ENCODE data around the gene FOXK1. TPM values are rescaled to one million over a fixed set of nuclear protein-coding genes. Genes with fewer than 3 reads are reported as not detected.
A peak's percentile ranks its signal among the peaks of the same experiment; 100 is the strongest.

The FOXK1 gene
- total and polyA plus RNA-seq, 2 of the 13 experiments (the other 11 are each of a cell fraction or from before 2014, with no cell fraction given): 4.6 to 8.8 TPM

DNA sequence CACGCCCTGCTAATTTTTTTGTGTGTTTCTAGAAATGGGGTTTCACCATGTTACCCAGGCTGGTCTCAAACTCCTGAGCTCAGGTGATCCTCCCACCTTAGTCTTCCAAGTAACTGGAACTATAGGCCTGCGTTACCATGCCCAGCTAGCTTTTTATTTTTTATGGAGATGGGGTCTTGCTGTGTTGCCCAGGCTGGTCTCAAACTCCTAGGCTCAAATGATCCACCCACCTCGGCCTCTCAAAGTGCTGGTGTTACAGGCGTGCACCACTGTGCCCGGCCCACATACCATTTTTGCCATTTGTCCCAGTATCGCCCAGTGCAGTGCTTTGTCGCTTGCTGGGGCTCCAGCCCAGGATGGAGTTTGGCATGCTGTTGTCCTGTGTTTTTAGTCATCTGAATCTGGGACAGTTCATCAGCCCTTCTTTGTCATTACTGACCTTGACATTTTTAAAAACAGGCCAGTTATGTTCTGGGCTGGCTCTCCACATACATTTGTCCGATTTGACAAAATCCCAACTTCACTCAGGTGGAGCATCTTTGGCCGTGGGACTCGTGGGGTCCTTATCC, 16.7 kb downstream of the FOXK1 start:
- ChIA-PET CTCF (ENCODE audit: low intra/inter-chr PET ratio, low total read pairs) (no interaction called here), POLR2A (no interaction called here)
- no peak overlapping the region for H3K4me3 ChIP-seq (replicated peaks in 1 of 3; ENCODE audit: insufficient read depth in 1 of 3, low read depth in 2 of 3, low read length in 3 of 3)
- in situ Hi-C loops (cut with HindIII; ENCODE audit: extremely low pct_ligation_motif_present, low pct_unique_long_range_greater_than_20kb): no loop called here
- ATAC-seq (no peak), FAIRE-seq (no peak), DNase-seq (ENCODE audit: low spot score) (no peak)
- H3K36me3 ChIP-seq (replicated peaks in 1 of 2; ENCODE audit: control insufficient read depth in 1 of 2, insufficient read depth in 2 of 2, low read length in 2 of 2): peaks cover 0 to 9% of the 10 kb centered on the region in 2 experiments; a peak in 1 of 5 replicates
- peaks cover 78% of the 10 kb centered on the region for H4K20me1 ChIP-seq (ENCODE audit: insufficient read depth, low read length)
- H3K27ac ChIP-seq (ENCODE audit: extremely low read length, insufficient read depth, low read length): no peak overlapping the region
- WGBS (ENCODE audit: low lambda C conversion rate): 95% methylated on average over 10 of the region's 10 CpGs
- no TSS peak for BruUV-seq (replicated peaks)
- H3K9me3 ChIP-seq (ENCODE audit: low read length): no peaks in the 10 kb centered on the region
- intact Hi-C loops (cut with micrococcal nuclease; ENCODE audit: unreplicated experiment): no loop called here
- peaks cover 44% of the 10 kb centered on the region for H3K4me1 ChIP-seq (ENCODE audit: insufficient read depth, low read length)
- TF ChIP-seq ZNF562 (CRISPR knock-in tag; IDR thresholded peaks at IDR 0.05; ENCODE audit: borderline replicate concordance): no peak
- TF ChIP-seq ZNF354B (CRISPR knock-in tag; IDR thresholded peaks at IDR 0.05): no peak
- 0 out of 2 replicates have a peak, but pooled peaks have one; percentile 15 for TF ChIP-seq ZMYM3 (CRISPR knock-in tag; IDR thresholded peaks at IDR 0.05)
- peak; percentile 88 for TF ChIP-seq ZNF121 (CRISPR knock-in tag; IDR thresholded peaks at IDR 0.05)
- no peak overlapping the region for H2AFZ ChIP-seq (ENCODE audit: low read length)
- no peaks in the 10 kb centered on the region for H3K27me3 ChIP-seq (ENCODE audit: control insufficient read depth in 1 of 2, insufficient read depth in 2 of 2, low read length in 2 of 2)
- no peak overlapping the region for H3K4me2 ChIP-seq (ENCODE audit: low read depth, low read length)
- H3K79me2 ChIP-seq (ENCODE audit: insufficient read depth, low read length): peaks cover 92% of the 10 kb centered on the region
- H3K9ac ChIP-seq (ENCODE audit: insufficient read depth, low read depth, low read length): no peak overlapping the region

DNA sequence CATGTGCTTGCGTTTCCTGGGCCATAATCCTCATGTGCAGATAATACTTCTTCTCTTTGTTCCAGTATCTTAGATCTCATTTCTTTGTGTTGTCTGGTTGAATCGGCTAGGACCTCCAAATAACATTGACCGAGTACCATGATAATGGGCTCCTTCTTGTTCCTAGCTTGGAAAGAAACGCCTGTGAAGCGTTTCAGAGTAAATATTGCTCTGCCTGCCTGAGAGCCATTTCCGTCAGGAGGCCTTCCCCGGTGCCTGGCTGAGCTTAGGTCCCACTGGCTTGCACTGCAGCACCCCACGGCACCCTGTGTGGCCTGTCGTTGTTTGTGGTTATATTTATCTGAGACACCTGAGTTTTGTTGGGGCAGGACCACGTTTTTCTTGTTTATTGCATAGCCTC, 17.7 kb downstream of the FOXK1 start:
- intact Hi-C loops (cut with micrococcal nuclease; ENCODE audit: unreplicated experiment): no loop called here
- BruUV-seq (replicated peaks): no TSS peak

More for the DNA sequence above, 17.7 kb downstream of the FOXK1 start:
- peaks cover 84% of the 10 kb centered on the region for H3K79me2 ChIP-seq (ENCODE audit: insufficient read depth, low read length)
- peak; percentile 54 for ATAC-seq
- no peak overlapping the region for H3K4me3 ChIP-seq (replicated peaks in 1 of 3; ENCODE audit: insufficient read depth in 1 of 3, low read depth in 2 of 3, low read length in 3 of 3)
- CTCF ChIA-PET (ENCODE audit: low intra/inter-chr PET ratio, low total read pairs): no interaction called here
- H3K9ac ChIP-seq (ENCODE audit: insufficient read depth, low read depth, low read length): no peak overlapping the region
- no peak for FAIRE-seq
- H2AFZ ChIP-seq (ENCODE audit: low read length): no peak overlapping the region
- peaks cover 33% of the 10 kb centered on the region for H3K4me1 ChIP-seq (ENCODE audit: insufficient read depth, low read length)
- H3K9me3 ChIP-seq (ENCODE audit: low read length): no peaks in the 10 kb centered on the region
- POLR2A ChIA-PET: no interaction called here
- H4K20me1 ChIP-seq (ENCODE audit: insufficient read depth, low read length): peaks cover 74% of the 10 kb centered on the region
- H3K27me3 ChIP-seq (ENCODE audit: control insufficient read depth in 1 of 2, insufficient read depth in 2 of 2, low read length in 2 of 2): no peaks in the 10 kb centered on the region
- no peak overlapping the region for H3K4me2 ChIP-seq (ENCODE audit: low read depth, low read length)
- peaks cover 0 to 5% of the 10 kb centered on the region in 2 experiments; a peak in 1 of 5 replicates for H3K36me3 ChIP-seq (replicated peaks in 1 of 2; ENCODE audit: control insufficient read depth in 1 of 2, insufficient read depth in 2 of 2, low read length in 2 of 2)
- H3K27ac ChIP-seq (ENCODE audit: extremely low read length, insufficient read depth, low read length): no peak overlapping the region
- in situ Hi-C loops (cut with HindIII; ENCODE audit: extremely low pct_ligation_motif_present, low pct_unique_long_range_greater_than_20kb): no loop called here
- TF ChIP-seq ZBTB38 (CRISPR knock-in tag; IDR thresholded peaks at IDR 0.05) (peak; percentile 63; the same call in 1 of the 2 replicates), ZC3H4 (CRISPR knock-in tag; IDR thresholded peaks at IDR 0.05; ENCODE audit: borderline replicate concordance) (no peak), CEBPB (IDR thresholded peaks at IDR 0.05; ENCODE audit: borderline replicate concordance, low read depth, low read length) (no peak), FOXA3 (CRISPR knock-in tag; IDR thresholded peaks at IDR 0.05) (0 out of 2 replicates have a peak, but pooled peaks have one; percentile 14), BRCA1 (CRISPR knock-in tag; IDR thresholded peaks at IDR 0.05) (no peak), IKZF1 (IDR thresholded peaks at IDR 0.05) (no peak), ATF1 (CRISPR knock-in tag; IDR thresholded peaks at IDR 0.05) (no peak)
- TF ChIP-seq, protein P1, sequence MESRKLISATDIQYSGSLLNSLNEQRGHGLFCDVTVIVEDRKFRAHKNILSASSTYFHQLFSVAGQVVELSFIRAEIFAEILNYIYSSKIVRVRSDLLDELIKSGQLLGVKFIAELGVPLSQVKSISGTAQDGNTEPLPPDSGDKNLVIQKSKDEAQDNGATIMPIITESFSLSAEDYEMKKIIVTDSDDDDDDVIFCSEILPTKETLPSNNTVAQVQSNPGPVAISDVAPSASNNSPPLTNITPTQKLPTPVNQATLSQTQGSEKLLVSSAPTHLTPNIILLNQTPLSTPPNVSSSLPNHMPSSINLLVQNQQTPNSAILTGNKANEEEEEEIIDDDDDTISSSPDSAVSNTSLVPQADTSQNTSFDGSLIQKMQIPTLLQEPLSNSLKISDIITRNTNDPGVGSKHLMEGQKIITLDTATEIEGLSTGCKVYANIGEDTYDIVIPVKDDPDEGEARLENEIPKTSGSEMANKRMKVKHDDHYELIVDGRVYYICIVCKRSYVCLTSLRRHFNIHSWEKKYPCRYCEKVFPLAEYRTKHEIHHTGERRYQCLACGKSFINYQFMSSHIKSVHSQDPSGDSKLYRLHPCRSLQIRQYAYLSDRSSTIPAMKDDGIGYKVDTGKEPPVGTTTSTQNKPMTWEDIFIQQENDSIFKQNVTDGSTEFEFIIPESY (CRISPR knock-in tag; IDR thresholded peaks at IDR 0.05): 0 out of 2 replicates have a peak, but pooled peaks have one; percentile 37
- TF ChIP-seq, protein P2, sequence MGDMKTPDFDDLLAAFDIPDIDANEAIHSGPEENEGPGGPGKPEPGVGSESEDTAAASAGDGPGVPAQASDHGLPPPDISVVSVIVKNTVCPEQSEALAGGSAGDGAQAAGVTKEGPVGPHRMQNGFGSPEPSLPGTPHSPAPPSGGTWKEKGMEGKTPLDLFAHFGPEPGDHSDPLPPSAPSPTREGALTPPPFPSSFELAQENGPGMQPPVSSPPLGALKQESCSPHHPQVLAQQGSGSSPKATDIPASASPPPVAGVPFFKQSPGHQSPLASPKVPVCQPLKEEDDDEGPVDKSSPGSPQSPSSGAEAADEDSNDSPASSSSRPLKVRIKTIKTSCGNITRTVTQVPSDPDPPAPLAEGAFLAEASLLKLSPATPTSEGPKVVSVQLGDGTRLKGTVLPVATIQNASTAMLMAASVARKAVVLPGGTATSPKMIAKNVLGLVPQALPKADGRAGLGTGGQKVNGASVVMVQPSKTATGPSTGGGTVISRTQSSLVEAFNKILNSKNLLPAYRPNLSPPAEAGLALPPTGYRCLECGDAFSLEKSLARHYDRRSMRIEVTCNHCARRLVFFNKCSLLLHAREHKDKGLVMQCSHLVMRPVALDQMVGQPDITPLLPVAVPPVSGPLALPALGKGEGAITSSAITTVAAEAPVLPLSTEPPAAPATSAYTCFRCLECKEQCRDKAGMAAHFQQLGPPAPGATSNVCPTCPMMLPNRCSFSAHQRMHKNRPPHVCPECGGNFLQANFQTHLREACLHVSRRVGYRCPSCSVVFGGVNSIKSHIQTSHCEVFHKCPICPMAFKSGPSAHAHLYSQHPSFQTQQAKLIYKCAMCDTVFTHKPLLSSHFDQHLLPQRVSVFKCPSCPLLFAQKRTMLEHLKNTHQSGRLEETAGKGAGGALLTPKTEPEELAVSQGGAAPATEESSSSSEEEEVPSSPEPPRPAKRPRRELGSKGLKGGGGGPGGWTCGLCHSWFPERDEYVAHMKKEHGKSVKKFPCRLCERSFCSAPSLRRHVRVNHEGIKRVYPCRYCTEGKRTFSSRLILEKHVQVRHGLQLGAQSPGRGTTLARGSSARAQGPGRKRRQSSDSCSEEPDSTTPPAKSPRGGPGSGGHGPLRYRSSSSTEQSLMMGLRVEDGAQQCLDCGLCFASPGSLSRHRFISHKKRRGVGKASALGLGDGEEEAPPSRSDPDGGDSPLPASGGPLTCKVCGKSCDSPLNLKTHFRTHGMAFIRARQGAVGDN (CRISPR knock-in tag; IDR thresholded peaks at IDR 0.05): 0 out of 2 replicates have a peak, but pooled peaks have one; percentile 17
- DNase-seq (ENCODE audit: low spot score): no peak
- WGBS (ENCODE audit: low lambda C conversion rate): 52% methylated on average over 10 of the region's 10 CpGs

Measured in HepG2 (cell line).